ENCODE measurements around the gene ABLIM1.

The ABLIM1 gene

GRCh38 chr10:114654822-114655575, 3.1 kb downstream of the ABLIM1 start:
- TF ChIP-seq CTCF (IDR thresholded peaks at IDR 0.05; ENCODE audit: low read depth, low read length) = no peak
- DNase-seq (ENCODE audit: extremely low read depth, low read depth) = no peak

- DNase-seq (ENCODE audit: extremely low read depth, low read depth) = no peak
- TF ChIP-seq CTCF (IDR thresholded peaks at IDR 0.05; ENCODE audit: low read depth, low read length) = no peak
Measured at GRCh38 chr10:114653926-114654325, 4.1 kb downstream of the ABLIM1 start.

- TF ChIP-seq CTCF (IDR thresholded peaks at IDR 0.05; ENCODE audit: low read depth, low read length) = no peak
Measured at GRCh38 chr10:114652402-114653368, 5.4 kb downstream of the ABLIM1 start.

DNA sequence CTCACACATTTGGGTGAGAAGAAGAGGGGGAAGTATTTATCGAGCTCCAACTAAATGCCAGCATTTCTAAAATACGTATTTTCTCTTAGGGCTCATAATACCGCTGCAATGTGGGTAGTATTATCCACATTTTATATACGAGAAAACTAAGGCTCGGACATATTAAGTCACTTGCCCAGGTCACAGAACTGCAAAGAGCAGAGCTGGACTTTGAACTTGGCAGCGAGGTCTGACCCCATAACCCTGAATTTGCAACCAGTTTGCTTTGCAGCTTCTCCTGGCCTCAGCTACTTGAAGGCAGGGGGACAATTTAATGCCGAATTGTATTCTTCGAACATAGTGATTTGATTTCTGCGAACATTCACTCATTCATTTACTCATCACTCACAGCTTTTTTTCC, 7.2 kb downstream of the ABLIM1 start:
- DNase-seq (ENCODE audit: extremely low read depth, low read depth) = no peak
- TF ChIP-seq CTCF (IDR thresholded peaks at IDR 0.05; ENCODE audit: low read depth, low read length) = no peak

More at GRCh38 chr10:114652402-114653368, 5.4 kb downstream of the ABLIM1 start:
- no peak for DNase-seq (ENCODE audit: extremely low read depth, low read depth)

GRCh38 chr10:114650266-114650665, 7.8 kb downstream of the ABLIM1 start:
- no peak for DNase-seq (ENCODE audit: extremely low read depth, low read depth)
- TF ChIP-seq CTCF (IDR thresholded peaks at IDR 0.05; ENCODE audit: low read depth, low read length) = no peak

- DNase-seq (ENCODE audit: extremely low read depth, low read depth) = no peak
- no peak for TF ChIP-seq CTCF (IDR thresholded peaks at IDR 0.05; ENCODE audit: low read depth, low read length)
Measured at GRCh38 chr10:114649217-114649903, 8.7 kb downstream of the ABLIM1 start.

Data from AG09319 (cell line).